ENCODE measurements around the gene DOK3. TPM values are rescaled to one million over a fixed set of nuclear protein-coding genes. Genes with fewer than 3 reads are reported as not detected.

Gene DOK3
- total and polyA plus RNA-seq, 4 donors = 15.6 to 146 (median 47.8) TPM

DNA sequence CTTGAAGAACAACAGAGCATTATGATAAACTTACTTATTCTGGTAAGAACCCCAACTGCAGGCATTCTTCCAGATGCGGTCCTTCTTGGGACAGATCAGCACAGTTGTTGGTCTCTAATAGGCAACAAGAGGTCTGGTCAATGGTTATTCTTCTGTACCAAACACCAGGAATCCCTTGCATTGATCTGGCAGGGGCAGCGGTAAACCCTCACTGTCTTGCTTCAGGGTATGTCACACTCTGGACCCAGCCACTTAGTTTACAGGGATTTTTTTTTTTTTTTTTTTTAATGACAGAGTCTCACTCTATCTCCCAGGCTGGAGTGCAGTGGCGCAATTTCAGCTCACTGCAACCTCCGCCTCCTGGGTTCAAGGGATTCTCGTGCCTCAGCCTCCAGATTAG is 46.0 kb upstream of the DOK3 start:
- no peak for DNase-seq
- TF ChIP-seq, protein P1, sequence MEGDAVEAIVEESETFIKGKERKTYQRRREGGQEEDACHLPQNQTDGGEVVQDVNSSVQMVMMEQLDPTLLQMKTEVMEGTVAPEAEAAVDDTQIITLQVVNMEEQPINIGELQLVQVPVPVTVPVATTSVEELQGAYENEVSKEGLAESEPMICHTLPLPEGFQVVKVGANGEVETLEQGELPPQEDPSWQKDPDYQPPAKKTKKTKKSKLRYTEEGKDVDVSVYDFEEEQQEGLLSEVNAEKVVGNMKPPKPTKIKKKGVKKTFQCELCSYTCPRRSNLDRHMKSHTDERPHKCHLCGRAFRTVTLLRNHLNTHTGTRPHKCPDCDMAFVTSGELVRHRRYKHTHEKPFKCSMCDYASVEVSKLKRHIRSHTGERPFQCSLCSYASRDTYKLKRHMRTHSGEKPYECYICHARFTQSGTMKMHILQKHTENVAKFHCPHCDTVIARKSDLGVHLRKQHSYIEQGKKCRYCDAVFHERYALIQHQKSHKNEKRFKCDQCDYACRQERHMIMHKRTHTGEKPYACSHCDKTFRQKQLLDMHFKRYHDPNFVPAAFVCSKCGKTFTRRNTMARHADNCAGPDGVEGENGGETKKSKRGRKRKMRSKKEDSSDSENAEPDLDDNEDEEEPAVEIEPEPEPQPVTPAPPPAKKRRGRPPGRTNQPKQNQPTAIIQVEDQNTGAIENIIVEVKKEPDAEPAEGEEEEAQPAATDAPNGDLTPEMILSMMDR (IDR thresholded peaks at IDR 0.05; ENCODE audit: control extremely low read depth, extremely low read depth) = no peak
- no peaks in the 10 kb centered on the region for H3K9me3 ChIP-seq (ENCODE audit: control insufficient read depth in 4 of 4, insufficient read depth in 3 of 4, low read length in 3 of 4)
- H3K36me3 ChIP-seq (ENCODE audit: control insufficient read depth in 4 of 4, insufficient read depth in 4 of 4, low read length in 4 of 4) = peaks cover 0 to 16% (median 7%) of the 10 kb centered on the region in 4 donors
- no peak overlapping the region for H3K9ac ChIP-seq (ENCODE audit: insufficient read depth in 1 of 2, low read length in 2 of 2)
- peaks cover 4 to 19% (median 7%) of the 10 kb centered on the region in 5 donors for H3K4me1 ChIP-seq (ENCODE audit: control insufficient read depth in 5 of 5, insufficient read depth in 5 of 5, low read length in 5 of 5)
- 93 to 96% methylated on average over 5 of the region's 5 CpGs for WGBS, 2 donors
- H3K27me3 ChIP-seq (ENCODE audit: control insufficient read depth in 3 of 3, insufficient read depth in 3 of 3, low read length in 2 of 3) = no peaks in the 10 kb centered on the region
- ATAC-seq (ENCODE audit: insufficient read depth, low FRiP score) = no peak
- H3K27ac ChIP-seq (ENCODE audit: low read depth in 1 of 2, low read length in 1 of 2) = no peak overlapping the region
- no peak overlapping the region for H3K4me3 ChIP-seq

DNA sequence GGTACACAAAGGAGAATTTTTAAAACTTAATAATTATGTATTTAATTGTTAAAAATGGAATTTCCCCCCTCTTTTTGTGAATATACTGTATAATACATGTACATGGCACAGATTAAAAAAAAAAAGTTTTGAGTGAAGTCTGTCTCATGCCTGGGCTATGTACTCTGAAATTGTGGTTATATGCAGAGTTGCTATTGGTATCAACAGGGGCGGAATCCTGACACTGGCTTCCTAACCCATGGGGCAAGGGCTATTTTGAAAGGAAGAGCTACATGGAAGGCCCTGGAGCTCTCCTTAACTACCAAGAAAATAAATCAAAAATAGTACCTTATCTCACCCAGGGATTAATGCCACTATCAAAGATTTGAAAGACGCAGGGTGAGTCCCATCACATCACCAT is 45.6 kb upstream of the DOK3 start:
- Histone ChIP-seq H3K9ac (ENCODE audit: insufficient read depth in 1 of 2, low read length in 2 of 2) (no peak overlapping the region), H3K4me1 (ENCODE audit: control insufficient read depth in 5 of 5, insufficient read depth in 5 of 5, low read length in 5 of 5) (peaks cover 4 to 19% (median 7%) of the 10 kb centered on the region in 5 donors), H3K4me3 (no peak overlapping the region), H3K27ac (ENCODE audit: low read depth in 1 of 2, low read length in 1 of 2) (no peak overlapping the region), H3K27me3 (ENCODE audit: control insufficient read depth in 3 of 3, insufficient read depth in 3 of 3, low read length in 2 of 3) (no peaks in the 10 kb centered on the region), H3K36me3 (ENCODE audit: control insufficient read depth in 4 of 4, insufficient read depth in 4 of 4, low read length in 4 of 4) (peaks cover 0 to 16% (median 10%) of the 10 kb centered on the region in 4 donors), H3K9me3 (ENCODE audit: control insufficient read depth in 4 of 4, insufficient read depth in 3 of 4, low read length in 3 of 4) (no peaks in the 10 kb centered on the region)
- ATAC-seq (ENCODE audit: insufficient read depth, low FRiP score) (no peak), DNase-seq (no peak)
- 96 to 99% methylated on average over 2 of the region's 2 CpGs for WGBS, 2 donors
- TF ChIP-seq, protein P1 (IDR thresholded peaks at IDR 0.05; ENCODE audit: control extremely low read depth, extremely low read depth) = no peak

DNA sequence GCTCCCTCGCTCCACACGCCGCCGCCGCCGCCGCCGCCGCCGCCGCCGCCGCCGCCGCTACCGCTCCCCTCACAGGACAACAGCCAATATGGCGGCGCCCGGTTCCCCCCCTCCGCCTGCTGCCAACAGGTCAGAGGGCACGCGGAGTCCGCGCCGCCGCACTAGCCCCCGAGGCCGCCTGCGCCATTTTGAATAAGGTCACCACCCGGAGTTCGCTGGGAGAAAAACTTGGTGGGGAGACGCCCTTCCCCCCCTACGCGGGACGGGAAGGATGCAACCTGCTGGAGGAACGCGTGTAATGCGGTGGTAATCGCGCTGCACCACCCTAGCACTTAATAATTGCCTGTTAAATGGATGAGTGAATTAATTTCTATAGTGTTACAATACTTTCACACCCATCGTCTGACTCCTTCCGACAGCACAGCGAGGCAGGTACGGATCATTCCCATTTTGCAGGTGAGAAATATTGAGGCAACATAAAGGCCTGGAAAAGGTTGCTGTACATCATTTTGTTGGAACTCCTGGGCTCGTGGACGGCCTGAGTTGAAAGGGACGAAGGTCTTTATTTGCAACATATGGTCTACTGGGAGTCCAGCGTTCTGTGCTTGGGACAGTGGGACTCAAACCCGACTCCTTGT is 45.0 kb upstream of the DOK3 start, which contains the start of gene FAM193B:
Gene FAM193B, minus strand, starts transcription at position 90 of the 638 bp plus-strand sequence. CDS start 105 bp downstream, outside the sequence.
- TF ChIP-seq, protein P1 (IDR thresholded peaks at IDR 0.05; ENCODE audit: control extremely low read depth, extremely low read depth) = no peak
- Histone ChIP-seq H3K9me3 (ENCODE audit: control insufficient read depth in 4 of 4, insufficient read depth in 3 of 4, low read length in 3 of 4) (no peaks in the 10 kb centered on the region), H3K36me3 (ENCODE audit: control insufficient read depth in 4 of 4, insufficient read depth in 4 of 4, low read length in 4 of 4) (peaks cover 0 to 22% (median 11%) of the 10 kb centered on the region in 4 donors), H3K9ac (ENCODE audit: insufficient read depth in 1 of 2, low read length in 2 of 2) (peak within 1 kb of the TSS; percentile 61 to 77), H3K4me3 (peak within 1 kb of the TSS; percentile 94), H3K27ac (ENCODE audit: low read depth in 1 of 2, low read length in 1 of 2) (peak within 1 kb of the TSS; percentile 77 to 84), H3K4me1 (ENCODE audit: control insufficient read depth in 5 of 5, insufficient read depth in 5 of 5, low read length in 5 of 5) (peaks cover 4 to 19% (median 7%) of the 10 kb centered on the region in 5 donors), H3K27me3 (ENCODE audit: control insufficient read depth in 3 of 3, insufficient read depth in 3 of 3, low read length in 2 of 3) (no peaks in the 10 kb centered on the region)
- ATAC-seq (ENCODE audit: insufficient read depth, low FRiP score) = peak; percentile 93
- peak; percentile 92 to 95 (median 93) for DNase-seq
- 8 to 14% methylated on average over 30 to 49 of the region's 49 CpGs for WGBS, 2 donors
